ENCODE results near the gene PTPRD. TPM values are rescaled to one million over a fixed set of nuclear protein-coding genes. Genes with fewer than 3 reads are reported as not detected.

Gene PTPRD
- total RNA-seq, 2 experiments from 2014 or later = not detected

DNA sequence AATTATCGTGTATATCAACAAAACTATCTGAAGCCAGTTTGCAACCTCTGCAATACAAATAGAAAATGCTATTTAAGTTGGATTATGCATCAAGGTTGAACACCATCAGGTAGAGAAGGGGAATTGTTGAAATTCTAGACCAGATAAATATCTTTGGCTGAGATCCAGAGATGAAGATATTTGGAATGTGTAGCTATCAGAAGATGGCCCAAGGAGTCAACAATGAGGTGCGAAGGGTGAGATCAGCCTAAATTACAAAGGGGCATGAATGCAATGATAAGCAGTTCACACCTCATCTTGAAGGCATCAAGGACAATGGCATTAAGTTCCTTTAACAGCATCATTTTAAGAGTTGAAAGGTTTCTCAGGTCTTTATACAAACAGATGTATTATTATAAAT lies 2241.1 kb downstream of the PTPRD start:
- no peak overlapping the region for H3K4me3 Mint-ChIP-seq
- H3K9me3 Mint-ChIP-seq = no peaks in the 10 kb centered on the region
- no peak overlapping the region for H3K27ac Mint-ChIP-seq
- no peaks in the 10 kb centered on the region for H3K36me3 Mint-ChIP-seq (ENCODE audit: low read depth)
- intact Hi-C loops (cut with micrococcal nuclease) = no loop called here
- no peaks in the 10 kb centered on the region for H3K4me1 Mint-ChIP-seq (ENCODE audit: low read depth)
- H3K27me3 Mint-ChIP-seq (ENCODE audit: low read depth) = no peaks in the 10 kb centered on the region
- no peak for DNase-seq
- CTCF ChIA-PET = no interaction called here

DNA sequence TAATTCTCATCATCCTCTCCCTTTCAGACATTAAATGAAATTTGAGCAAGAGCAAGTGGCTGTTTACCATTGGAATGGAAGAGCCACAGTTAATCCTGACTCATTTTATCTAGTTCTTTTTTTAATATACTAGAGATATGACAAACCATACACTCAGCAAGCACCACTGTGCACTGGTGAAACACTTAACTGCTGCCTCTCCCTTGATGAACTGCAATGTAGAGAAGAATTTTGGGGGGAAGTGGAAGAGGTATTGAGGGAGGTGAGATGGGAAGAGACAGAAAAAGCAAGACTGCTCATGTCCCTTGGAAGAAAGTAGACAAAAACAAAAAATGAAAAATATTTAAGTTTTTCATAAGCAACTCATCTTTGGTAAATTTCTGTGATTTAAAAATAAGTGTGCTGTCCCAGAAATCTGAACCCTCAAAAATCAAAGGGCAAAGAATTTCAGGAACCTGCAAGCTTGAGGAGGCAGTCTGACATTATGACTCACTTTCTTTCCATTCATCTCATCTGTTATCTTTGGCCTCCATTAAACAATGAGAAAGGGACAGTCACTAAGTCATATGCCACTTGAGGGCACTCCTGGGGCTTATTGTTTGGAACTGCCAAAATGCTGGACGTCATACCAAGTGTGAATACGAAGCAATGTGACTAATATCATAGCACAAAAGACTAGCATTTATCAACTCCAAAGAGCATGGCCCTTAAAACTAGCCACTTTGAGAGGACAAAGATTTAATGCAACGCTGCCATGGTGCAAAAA lies 2246.5 kb downstream of the PTPRD start:
- intact Hi-C loops (cut with micrococcal nuclease) = no loop called here
- H3K9me3 Mint-ChIP-seq = no peaks in the 10 kb centered on the region
- no peak overlapping the region for H3K4me3 Mint-ChIP-seq
- CTCF ChIA-PET = no interaction called here
- no peaks in the 10 kb centered on the region for H3K27me3 Mint-ChIP-seq (ENCODE audit: low read depth)
- DNase-seq = no peak
- no peak overlapping the region for H3K27ac Mint-ChIP-seq
- peaks cover 3% of the 10 kb centered on the region for H3K4me1 Mint-ChIP-seq (ENCODE audit: low read depth)
- H3K36me3 Mint-ChIP-seq (ENCODE audit: low read depth) = no peaks in the 10 kb centered on the region

DNA sequence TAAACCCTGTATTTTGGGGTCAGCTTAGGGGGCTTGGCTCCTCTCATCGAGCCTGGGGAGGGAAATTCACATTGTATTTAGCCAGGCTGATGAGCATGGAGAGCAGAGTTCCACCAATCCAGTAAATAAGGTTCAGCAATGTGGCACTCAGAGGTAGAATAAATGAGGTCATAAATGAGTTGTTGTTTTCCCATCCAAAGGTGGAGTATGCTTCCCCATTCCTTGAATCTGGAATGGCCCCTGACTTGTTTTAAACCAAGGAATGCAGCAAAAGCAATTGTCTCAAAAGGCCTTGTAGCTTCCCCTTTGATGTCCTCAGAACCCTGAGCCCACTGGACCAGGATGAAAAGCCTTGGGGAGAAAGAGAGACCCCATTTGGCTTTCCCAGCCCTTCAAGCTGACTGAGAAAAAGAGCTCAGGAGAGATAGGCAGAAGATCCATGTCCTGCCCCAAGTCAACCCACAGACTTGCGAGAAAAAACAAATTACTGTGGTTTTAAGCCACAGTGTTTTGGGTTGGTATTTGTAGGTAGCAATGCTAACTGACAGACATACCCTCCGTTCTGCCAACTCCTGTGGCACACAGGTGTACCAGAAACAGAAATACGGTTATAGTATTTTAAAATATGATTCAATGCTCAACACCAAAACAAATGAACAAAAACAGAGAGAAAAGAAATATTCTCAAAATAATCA lies 2247.2 kb downstream of the PTPRD start:
- no peak overlapping the region for H3K4me3 Mint-ChIP-seq
- no peak for DNase-seq
- H3K27ac Mint-ChIP-seq = no peak overlapping the region
- H3K9me3 Mint-ChIP-seq = no peaks in the 10 kb centered on the region
- intact Hi-C loops (cut with micrococcal nuclease) = no loop called here
- peaks cover 3% of the 10 kb centered on the region for H3K4me1 Mint-ChIP-seq (ENCODE audit: low read depth)
- no peaks in the 10 kb centered on the region for H3K27me3 Mint-ChIP-seq (ENCODE audit: low read depth)
- H3K36me3 Mint-ChIP-seq (ENCODE audit: low read depth) = no peaks in the 10 kb centered on the region
- CTCF ChIA-PET = no interaction called here

DNA sequence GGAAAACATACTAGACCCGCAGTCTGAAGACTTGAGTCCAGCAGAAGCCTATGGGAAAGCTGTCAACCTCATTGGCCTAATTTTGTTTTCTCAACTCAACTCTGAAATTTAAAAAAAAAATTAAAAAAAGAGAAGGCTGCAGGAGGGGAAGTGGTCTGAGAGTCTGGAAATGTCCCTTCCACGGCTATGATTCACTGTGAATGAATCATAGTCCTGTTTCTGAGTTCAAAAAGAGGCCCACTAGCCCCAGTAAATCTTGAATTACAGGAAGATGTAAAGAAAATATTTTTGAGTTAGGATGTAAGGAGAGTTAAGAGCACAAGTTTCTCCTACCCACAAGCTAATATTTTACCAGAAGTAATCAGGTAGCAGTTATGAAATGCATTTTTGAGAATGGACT lies 2247.8 kb downstream of the PTPRD start:
- no peaks in the 10 kb centered on the region for H3K27me3 Mint-ChIP-seq (ENCODE audit: low read depth)
- no peak overlapping the region for H3K4me3 Mint-ChIP-seq
- CTCF ChIA-PET = no interaction called here
- DNase-seq = no peak
- no peak overlapping the region for H3K27ac Mint-ChIP-seq
- intact Hi-C loops (cut with micrococcal nuclease) = no loop called here
- H3K9me3 Mint-ChIP-seq = no peaks in the 10 kb centered on the region
- H3K36me3 Mint-ChIP-seq (ENCODE audit: low read depth) = no peaks in the 10 kb centered on the region
- H3K4me1 Mint-ChIP-seq (ENCODE audit: low read depth) = peaks cover 3% of the 10 kb centered on the region

DNA sequence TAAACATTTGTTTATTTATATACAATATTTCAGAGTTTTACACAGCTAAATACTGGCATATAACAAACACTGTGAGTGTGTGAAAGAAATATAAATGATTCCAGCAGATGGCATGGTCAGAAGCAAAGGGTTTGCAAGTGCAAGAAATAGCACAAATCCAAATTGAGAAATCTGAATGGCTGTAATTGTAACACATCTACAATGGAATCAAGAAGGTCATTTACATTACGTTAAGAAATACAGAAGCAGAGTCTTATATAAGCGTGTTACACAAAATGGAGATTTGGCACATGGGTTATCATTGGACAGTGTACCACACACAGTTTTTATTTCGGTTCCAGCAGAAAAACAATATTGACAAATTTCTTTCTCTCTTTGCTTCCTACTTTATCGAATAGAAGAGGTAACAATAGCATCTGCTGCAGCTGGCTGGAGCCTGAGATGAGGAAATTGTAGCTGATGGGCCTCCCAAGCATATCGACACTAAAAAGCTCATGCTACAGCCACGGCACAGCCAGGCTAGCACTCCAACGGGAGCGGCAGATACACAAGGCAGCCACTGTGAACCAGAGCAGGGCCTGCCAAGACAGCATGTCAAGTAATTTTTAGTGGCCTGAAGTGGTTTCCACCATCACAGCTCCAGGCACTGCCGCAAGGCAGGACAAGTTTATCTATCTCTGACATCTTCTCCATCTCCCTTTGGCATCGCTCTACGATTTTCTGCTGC lies 2248.6 kb downstream of the PTPRD start:
- H3K27ac Mint-ChIP-seq = no peak overlapping the region
- DNase-seq = no peak
- CTCF ChIA-PET = no interaction called here
- H3K27me3 Mint-ChIP-seq (ENCODE audit: low read depth) = no peaks in the 10 kb centered on the region
- no peaks in the 10 kb centered on the region for H3K9me3 Mint-ChIP-seq
- intact Hi-C loops (cut with micrococcal nuclease) = no loop called here
- no peaks in the 10 kb centered on the region for H3K36me3 Mint-ChIP-seq (ENCODE audit: low read depth)
- H3K4me3 Mint-ChIP-seq = no peak overlapping the region
- H3K4me1 Mint-ChIP-seq (ENCODE audit: low read depth) = peaks cover 3% of the 10 kb centered on the region

DNA sequence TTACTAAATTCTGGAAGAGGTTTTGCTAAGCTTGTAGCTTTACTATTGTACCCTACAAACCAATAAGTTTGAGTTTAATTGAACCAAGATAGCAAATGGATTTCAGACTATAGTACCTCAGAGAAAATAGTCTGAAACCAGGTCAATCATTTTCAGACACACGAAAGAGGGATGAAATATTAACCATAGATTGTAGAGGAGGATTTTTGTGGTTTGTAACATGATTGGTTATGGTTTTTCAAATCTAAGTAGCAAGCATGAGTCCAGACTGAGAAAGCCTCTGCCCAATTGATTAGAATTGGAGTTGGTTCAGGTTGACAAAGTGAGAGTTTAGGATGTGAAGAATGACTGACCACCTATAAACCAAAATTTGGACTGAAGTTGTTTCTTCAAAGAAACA lies 2250.6 kb downstream of the PTPRD start:
- Mint-ChIP-seq H3K27me3 (ENCODE audit: low read depth) (no peaks in the 10 kb centered on the region), H3K9me3 (no peaks in the 10 kb centered on the region), H3K36me3 (ENCODE audit: low read depth) (no peaks in the 10 kb centered on the region), H3K4me3 (no peak overlapping the region), H3K27ac (no peak overlapping the region), H3K4me1 (ENCODE audit: low read depth) (peaks cover 3% of the 10 kb centered on the region)
- CTCF ChIA-PET = interaction anchor here (0.6 kb wide), 1 partner anchor 1580 kb away, joined by 3 read pairs; no protein-coding TSS in a partner anchor
- intact Hi-C loops (cut with micrococcal nuclease) = no loop called here
- no peak for DNase-seq

DNA sequence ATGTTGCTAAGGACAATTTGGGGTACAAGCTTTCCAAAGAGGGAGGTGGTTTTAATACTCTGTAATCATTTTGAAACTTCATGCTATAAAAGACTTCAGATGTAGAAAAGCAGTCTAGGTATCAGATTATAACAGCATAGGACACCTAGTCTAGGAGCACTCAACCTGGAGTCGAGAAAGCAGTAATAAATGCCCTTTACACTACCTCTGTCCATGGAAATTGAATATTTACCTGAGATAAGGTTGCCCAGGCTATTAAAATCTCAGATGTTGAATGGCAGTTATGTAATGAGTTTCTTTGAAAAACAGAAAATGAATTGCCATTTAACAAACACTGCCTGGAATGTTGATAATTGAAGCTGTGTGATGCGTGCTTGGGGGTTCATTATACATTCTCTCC lies 2251.4 kb downstream of the PTPRD start:
- CTCF ChIA-PET = interaction anchor here (0.6 kb wide), 1 partner anchor 1581 kb away, joined by 3 read pairs; no protein-coding TSS in a partner anchor
- Mint-ChIP-seq H3K27ac (no peak overlapping the region), H3K27me3 (ENCODE audit: low read depth) (no peaks in the 10 kb centered on the region), H3K9me3 (no peaks in the 10 kb centered on the region), H3K4me1 (ENCODE audit: low read depth) (peaks cover 3% of the 10 kb centered on the region), H3K4me3 (no peak overlapping the region), H3K36me3 (ENCODE audit: low read depth) (no peaks in the 10 kb centered on the region)
- intact Hi-C loops (cut with micrococcal nuclease) = no loop called here
- DNase-seq = no peak

DNA sequence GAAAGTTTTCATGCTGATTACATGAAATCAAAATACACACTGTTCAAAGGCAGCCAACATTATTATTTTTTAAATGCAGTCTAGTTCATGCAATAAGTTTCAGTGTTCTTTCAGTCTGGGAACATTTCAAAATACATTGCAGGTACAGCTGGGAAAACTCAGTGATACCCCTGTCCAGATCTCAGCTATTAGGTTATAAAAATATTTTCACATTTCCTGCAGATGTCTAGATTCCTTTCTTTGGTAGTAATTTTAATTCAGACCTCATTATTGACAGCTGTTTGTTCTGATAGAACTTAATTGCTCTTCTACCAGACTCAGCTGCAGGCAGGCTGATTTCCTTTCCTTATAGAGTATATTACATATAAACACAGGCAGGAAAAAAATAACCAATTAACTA lies 2256.4 kb downstream of the PTPRD start:
- H3K27ac Mint-ChIP-seq = no peak overlapping the region
- CTCF ChIA-PET = no interaction called here
- H3K27me3 Mint-ChIP-seq (ENCODE audit: low read depth) = no peaks in the 10 kb centered on the region
- H3K9me3 Mint-ChIP-seq = no peaks in the 10 kb centered on the region
- H3K4me1 Mint-ChIP-seq (ENCODE audit: low read depth) = no peaks in the 10 kb centered on the region
- no peaks in the 10 kb centered on the region for H3K36me3 Mint-ChIP-seq (ENCODE audit: low read depth)
- H3K4me3 Mint-ChIP-seq = no peak overlapping the region
- intact Hi-C loops (cut with micrococcal nuclease) = no loop called here
- no peak for DNase-seq

DNA sequence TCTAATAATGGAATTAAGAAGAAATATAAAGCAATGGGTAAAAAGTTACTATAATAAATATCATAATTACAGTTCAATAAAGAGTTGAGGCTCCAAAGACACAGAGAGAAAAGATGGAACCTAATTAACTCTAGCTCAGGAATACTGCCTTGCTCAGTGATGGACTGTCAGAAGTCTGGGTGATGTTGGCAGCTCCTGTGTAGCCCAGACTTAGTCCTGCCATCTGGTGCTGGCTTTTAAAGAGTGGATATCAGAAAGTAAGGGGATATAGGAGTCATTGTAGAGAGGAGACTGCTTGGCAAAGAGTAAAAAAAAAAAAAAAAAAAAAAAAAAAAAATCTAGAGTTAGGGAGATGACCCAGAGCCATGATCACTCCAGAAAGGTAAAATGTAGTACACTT lies 2261.4 kb downstream of the PTPRD start:
- Mint-ChIP-seq H3K9me3 (no peaks in the 10 kb centered on the region), H3K4me1 (ENCODE audit: low read depth) (no peaks in the 10 kb centered on the region), H3K36me3 (ENCODE audit: low read depth) (no peaks in the 10 kb centered on the region), H3K27me3 (ENCODE audit: low read depth) (no peaks in the 10 kb centered on the region), H3K27ac (no peak overlapping the region), H3K4me3 (no peak overlapping the region)
- intact Hi-C loops (cut with micrococcal nuclease) = no loop called here
- DNase-seq = no peak
- CTCF ChIA-PET = no interaction called here

DNA sequence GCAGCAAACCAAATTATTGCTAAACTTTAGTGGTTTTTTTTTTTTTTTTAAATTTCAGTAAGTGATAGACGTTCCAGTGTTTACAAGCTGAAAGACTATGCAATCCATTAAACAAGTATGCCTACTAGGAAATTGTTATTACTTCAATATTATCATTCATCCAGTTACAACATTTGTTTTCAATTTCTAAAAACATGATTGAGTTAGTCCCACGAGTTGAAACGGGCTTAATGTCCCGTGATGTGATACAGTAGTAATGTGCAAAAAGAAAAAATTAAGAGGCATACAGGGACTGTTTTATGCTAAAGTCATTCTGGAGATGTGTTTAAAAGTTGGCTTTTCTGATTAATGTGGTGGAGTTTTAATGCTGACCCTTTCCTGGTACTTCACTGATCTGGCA lies 2262.9 kb downstream of the PTPRD start:
- Mint-ChIP-seq H3K27me3 (ENCODE audit: low read depth) (no peaks in the 10 kb centered on the region), H3K4me3 (no peak overlapping the region), H3K27ac (no peak overlapping the region), H3K9me3 (no peaks in the 10 kb centered on the region), H3K4me1 (ENCODE audit: low read depth) (no peaks in the 10 kb centered on the region), H3K36me3 (ENCODE audit: low read depth) (no peaks in the 10 kb centered on the region)
- CTCF ChIA-PET = no interaction called here
- DNase-seq = no peak
- intact Hi-C loops (cut with micrococcal nuclease) = no loop called here

DNA sequence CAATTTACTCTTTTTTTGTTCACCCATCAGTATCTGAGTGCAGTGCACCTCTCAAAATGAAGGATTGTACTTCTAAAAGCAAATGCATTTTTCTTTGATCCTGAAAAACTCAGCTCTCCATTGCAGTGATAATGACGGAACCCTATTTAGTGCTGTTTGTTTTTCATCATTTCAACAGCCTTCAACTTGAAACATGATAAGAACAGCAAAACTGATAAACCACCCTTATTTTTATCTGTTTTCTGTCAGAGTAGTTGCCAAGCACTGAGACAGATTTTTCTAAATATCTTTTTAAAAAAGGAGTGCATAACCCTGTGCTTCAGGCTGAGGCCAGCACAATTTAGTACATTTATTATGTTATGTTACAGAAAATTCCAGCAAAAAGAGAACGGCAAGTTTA lies 2263.4 kb downstream of the PTPRD start:
- Mint-ChIP-seq H3K9me3 (no peaks in the 10 kb centered on the region), H3K27me3 (ENCODE audit: low read depth) (no peaks in the 10 kb centered on the region), H3K4me3 (no peak overlapping the region), H3K36me3 (ENCODE audit: low read depth) (no peaks in the 10 kb centered on the region), H3K4me1 (ENCODE audit: low read depth) (no peaks in the 10 kb centered on the region), H3K27ac (no peak overlapping the region)
- no peak for DNase-seq
- intact Hi-C loops (cut with micrococcal nuclease) = no loop called here
- CTCF ChIA-PET = no interaction called here

DNA sequence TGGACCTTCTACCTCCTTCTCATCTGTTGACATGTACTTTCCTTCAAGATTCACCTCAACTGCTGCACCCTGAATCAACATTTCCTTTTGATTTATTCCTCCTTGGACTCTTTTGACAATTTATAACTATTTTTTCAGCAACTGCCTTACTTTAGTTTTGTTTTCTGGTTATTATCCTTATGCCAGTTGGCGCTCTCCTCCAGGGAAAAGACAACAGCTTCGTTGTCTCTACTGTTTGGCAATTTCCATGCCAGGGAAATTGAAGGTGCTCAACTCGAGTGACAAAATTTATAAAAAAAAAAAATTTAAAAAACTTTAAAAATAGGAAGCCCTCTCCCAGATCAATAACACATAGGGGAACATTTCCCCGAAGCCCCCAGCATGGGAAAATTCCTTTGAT lies 2264.0 kb downstream of the PTPRD start:
- Mint-ChIP-seq H3K4me1 (ENCODE audit: low read depth) (no peaks in the 10 kb centered on the region), H3K4me3 (no peak overlapping the region), H3K9me3 (no peaks in the 10 kb centered on the region), H3K36me3 (ENCODE audit: low read depth) (no peaks in the 10 kb centered on the region), H3K27ac (no peak overlapping the region), H3K27me3 (ENCODE audit: low read depth) (no peaks in the 10 kb centered on the region)
- intact Hi-C loops (cut with micrococcal nuclease) = no loop called here
- no peak for DNase-seq
- CTCF ChIA-PET = no interaction called here

DNA sequence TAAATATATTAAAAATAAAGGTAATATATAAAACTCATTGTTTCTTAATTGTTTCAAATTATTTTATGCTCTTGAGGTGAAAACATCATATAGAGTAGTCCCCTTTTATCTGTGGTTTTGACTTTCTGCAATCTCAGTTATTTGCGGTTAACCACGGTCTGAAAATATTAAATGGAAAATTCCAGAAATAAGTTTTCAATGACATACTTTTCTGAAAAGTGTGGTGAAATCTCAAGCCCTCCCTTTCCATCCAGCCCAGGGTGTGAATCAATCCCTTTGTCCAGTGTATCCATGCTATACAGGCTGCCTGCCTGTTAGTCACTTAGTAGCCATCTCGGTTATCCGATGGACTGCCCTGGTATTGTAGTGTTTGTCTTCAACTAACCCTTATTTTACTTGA lies 2266.5 kb downstream of the PTPRD start:
- Mint-ChIP-seq H3K4me1 (ENCODE audit: low read depth) (no peaks in the 10 kb centered on the region), H3K27me3 (ENCODE audit: low read depth) (no peaks in the 10 kb centered on the region), H3K4me3 (no peak overlapping the region), H3K9me3 (no peaks in the 10 kb centered on the region), H3K36me3 (ENCODE audit: low read depth) (no peaks in the 10 kb centered on the region), H3K27ac (no peak overlapping the region)
- intact Hi-C loops (cut with micrococcal nuclease) = no loop called here
- CTCF ChIA-PET = no interaction called here
- no peak for DNase-seq

Measured in activated naive CD4-positive, alpha-beta T cell treated with anti-CD3 and anti-CD28 coated beads for 36 hours (primary cell).